Caco-2 (cell line): ENCODE measurements around the gene NLRP4. TPM values are rescaled to one million over a fixed set of nuclear protein-coding genes. Genes with fewer than 3 reads are reported as not detected.

Experiments
- BruUV-seq: library from RNA; stranded (reverse); fragments of 400-500 nt; replicated peaks from 2 replicates; lab custom pipeline; 2021; lab: Mats Ljungman, UMichigan
- CTCF ChIA-PET: fragments of 300-600 bp; sonication (Branson Sonifier 250); formaldehyde crosslinking; loops from one replicate; lab custom pipeline; 2022; ENCODE audit warnings: antibody characterized with exemption; lab: Charles Lee
- POLR2A ChIA-PET: fragments of 300-600 bp; sonication (Branson Sonifier 250); formaldehyde crosslinking; loops from one replicate; lab custom pipeline; 2022; ENCODE audit warnings: antibody characterized with exemption; lab: Charles Lee
- DNase-seq, 2 experiments: peaks; one replicate each; pipeline versions ENCODE4 v3.0.0 to v3.0.0-alpha.2; 2020 to 2022
- H3K27me3 ChIP-seq: replicated peaks from 2 replicates; pipeline ENCODE4 v1.6.0; 2011; ENCODE audit warnings: low read length; ENCODE audit not compliant: control insufficient read depth, insufficient read depth
- H3K36me3 ChIP-seq: 2 replicates; pipeline ENCODE4 v1.5.1; 2011; ENCODE audit warnings: low read length; ENCODE audit not compliant: control insufficient read depth, insufficient read depth
- H3K4me1 ChIP-seq: fragments of 250-450 bp; sonication (Bioruptor Pico); 2 replicates; pipeline ENCODE4 v1.5.1; 2020; ENCODE audit warnings: mild to moderate bottlenecking
- H3K4me3 ChIP-seq: 2 replicates; pipeline ENCODE4 v1.5.1; 2011; ENCODE audit warnings: low read depth, mild to moderate bottlenecking, control low read depth, low read length
- H3K9me3 ChIP-seq: fragments of 250-450 bp; sonication (Bioruptor Pico); 2 replicates; pipeline ENCODE4 v1.5.1; 2020; ENCODE audit warnings: mild to moderate bottlenecking, moderate library complexity
- H3K27ac Mint-ChIP-seq: one replicate; pipeline ENCODE4 v1.8.0; 2022; ENCODE audit warnings: mixed read lengths; ENCODE audit not compliant: unreplicated experiment
- H3K27me3 Mint-ChIP-seq: one replicate; pipeline ENCODE4 v1.8.0; 2022; ENCODE audit warnings: mixed read lengths; ENCODE audit not compliant: insufficient read depth, unreplicated experiment
- H3K36me3 Mint-ChIP-seq: one replicate; pipeline ENCODE4 v1.8.0; 2022; ENCODE audit warnings: mild to moderate bottlenecking, mixed read lengths; ENCODE audit not compliant: insufficient read depth, unreplicated experiment
- H3K4me1 Mint-ChIP-seq: one replicate; pipeline ENCODE4 v1.8.0; 2022; ENCODE audit warnings: low read depth, mixed read lengths; ENCODE audit not compliant: unreplicated experiment
- H3K4me3 Mint-ChIP-seq: one replicate; pipeline ENCODE4 v1.8.0; 2022; ENCODE audit warnings: mild to moderate bottlenecking, moderate library complexity, mixed read lengths; ENCODE audit not compliant: unreplicated experiment
- H3K9me3 Mint-ChIP-seq: one replicate; pipeline ENCODE4 v1.8.0; 2022; ENCODE audit warnings: mixed read lengths; ENCODE audit not compliant: unreplicated experiment
- intact Hi-C: fragments of 100-400 bp; cut with micrococcal nuclease; formaldehyde crosslinking; loops from one replicate; pipeline ENCODE4 v1.10.0; 2022; ENCODE audit not compliant: unreplicated experiment
- total RNA-seq: library from RNA; stranded (reverse); gene quantifications from 2 replicates; pipeline ENCODE4 v1.2.3, GENCODE V29; 2022
- TF ChIP-seq, protein P1 (sequence below), 2 experiments: fragments of 200-600 bp in 1 of 2; IDR thresholded peaks; 1 replicate in 1 of 2; 2 replicates in 1 of 2; pipeline versions ENCODE4 v1.5.1 to v1.8.0; 2011 to 2022; ENCODE audit warnings: antibody characterized with exemption in 1 of 2, control low read depth in 1 of 2, inconsistent platforms in 1 of 2, low read depth in 1 of 2, low read length in 1 of 2, mild to moderate bottlenecking in 1 of 2, moderate library complexity in 1 of 2; ENCODE audit not compliant: insufficient read depth in 1 of 2, severe bottlenecking in 1 of 2, unreplicated experiment in 1 of 2

NLRP4 gene
- total RNA-seq, 1 experiment from 2014 or later: not detected

GRCh38 chr19:55898911-55899310 lies 62.6 kb downstream of the NLRP4 start:
- no peaks in the 10 kb centered on the region for H3K4me1 Mint-ChIP-seq

GRCh38 chr19:55901369-55902079 lies 65.2 kb downstream of the NLRP4 start:
- H3K9me3 ChIP-seq: no peaks in the 10 kb centered on the region
- H3K4me3 ChIP-seq: no peak overlapping the region
- ChIA-PET POLR2A (no interaction called here), CTCF (no interaction called here)
- H3K36me3 ChIP-seq: no peaks in the 10 kb centered on the region
- no peaks in the 10 kb centered on the region for H3K36me3 Mint-ChIP-seq
- H3K27ac Mint-ChIP-seq: no peak overlapping the region
- H3K9me3 Mint-ChIP-seq: no peaks in the 10 kb centered on the region
- TF ChIP-seq, protein P1, sequence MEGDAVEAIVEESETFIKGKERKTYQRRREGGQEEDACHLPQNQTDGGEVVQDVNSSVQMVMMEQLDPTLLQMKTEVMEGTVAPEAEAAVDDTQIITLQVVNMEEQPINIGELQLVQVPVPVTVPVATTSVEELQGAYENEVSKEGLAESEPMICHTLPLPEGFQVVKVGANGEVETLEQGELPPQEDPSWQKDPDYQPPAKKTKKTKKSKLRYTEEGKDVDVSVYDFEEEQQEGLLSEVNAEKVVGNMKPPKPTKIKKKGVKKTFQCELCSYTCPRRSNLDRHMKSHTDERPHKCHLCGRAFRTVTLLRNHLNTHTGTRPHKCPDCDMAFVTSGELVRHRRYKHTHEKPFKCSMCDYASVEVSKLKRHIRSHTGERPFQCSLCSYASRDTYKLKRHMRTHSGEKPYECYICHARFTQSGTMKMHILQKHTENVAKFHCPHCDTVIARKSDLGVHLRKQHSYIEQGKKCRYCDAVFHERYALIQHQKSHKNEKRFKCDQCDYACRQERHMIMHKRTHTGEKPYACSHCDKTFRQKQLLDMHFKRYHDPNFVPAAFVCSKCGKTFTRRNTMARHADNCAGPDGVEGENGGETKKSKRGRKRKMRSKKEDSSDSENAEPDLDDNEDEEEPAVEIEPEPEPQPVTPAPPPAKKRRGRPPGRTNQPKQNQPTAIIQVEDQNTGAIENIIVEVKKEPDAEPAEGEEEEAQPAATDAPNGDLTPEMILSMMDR (IDR thresholded peaks at IDR 0.05; ENCODE audit: insufficient read depth in 1 of 2, low read depth in 1 of 2, low read length in 1 of 2, severe bottlenecking in 1 of 2, unreplicated experiment in 1 of 2): no peak
- no peak for DNase-seq
- no peaks in the 10 kb centered on the region for H3K4me1 ChIP-seq
- intact Hi-C loops: no loop called here
- H3K27me3 Mint-ChIP-seq: peaks cover 8% of the 10 kb centered on the region
- H3K27me3 ChIP-seq: no peaks in the 10 kb centered on the region
- BruUV-seq: no TSS peak
- no peaks in the 10 kb centered on the region for H3K4me1 Mint-ChIP-seq
- H3K4me3 Mint-ChIP-seq: no peak overlapping the region

More at GRCh38 chr19:55898911-55899310, 62.6 kb downstream of the NLRP4 start:
- H3K9me3 Mint-ChIP-seq: no peaks in the 10 kb centered on the region
- Histone ChIP-seq H3K36me3 (no peaks in the 10 kb centered on the region), H3K9me3 (no peaks in the 10 kb centered on the region), H3K4me1 (no peaks in the 10 kb centered on the region), H3K4me3 (no peak overlapping the region), H3K27me3 (no peaks in the 10 kb centered on the region)
- H3K27ac Mint-ChIP-seq: no peak overlapping the region
- H3K27me3 Mint-ChIP-seq: peaks cover 5% of the 10 kb centered on the region
- POLR2A ChIA-PET: no interaction called here
- CTCF ChIA-PET: no interaction called here
- no peak for DNase-seq
- TF ChIP-seq, protein P1 (IDR thresholded peaks at IDR 0.05; ENCODE audit: insufficient read depth in 1 of 2, low read depth in 1 of 2, low read length in 1 of 2, severe bottlenecking in 1 of 2, unreplicated experiment in 1 of 2): no peak
- H3K4me3 Mint-ChIP-seq: no peak overlapping the region
- no TSS peak for BruUV-seq
- H3K36me3 Mint-ChIP-seq: no peaks in the 10 kb centered on the region
- intact Hi-C loops: no loop called here

GRCh38 chr19:55902080-55902751 lies 65.9 kb downstream of the NLRP4 start:
- Histone ChIP-seq H3K27me3 (no peaks in the 10 kb centered on the region), H3K36me3 (no peaks in the 10 kb centered on the region), H3K4me3 (no peak overlapping the region), H3K4me1 (no peaks in the 10 kb centered on the region), H3K9me3 (no peaks in the 10 kb centered on the region)
- CTCF ChIA-PET: no interaction called here
- BruUV-seq: no TSS peak
- Mint-ChIP-seq H3K27me3 (peaks cover 6% of the 10 kb centered on the region), H3K4me1 (no peaks in the 10 kb centered on the region), H3K4me3 (no peak overlapping the region), H3K27ac (no peak overlapping the region), H3K36me3 (no peaks in the 10 kb centered on the region), H3K9me3 (no peaks in the 10 kb centered on the region)
- DNase-seq: no peak
- TF ChIP-seq, protein P1 (IDR thresholded peaks at IDR 0.05; ENCODE audit: insufficient read depth in 1 of 2, low read depth in 1 of 2, low read length in 1 of 2, severe bottlenecking in 1 of 2, unreplicated experiment in 1 of 2): no peak
- POLR2A ChIA-PET: no interaction called here
- intact Hi-C loops: no loop called here
